ENCODE results near the gene LRRC4B. TPM values are rescaled to one million over a fixed set of nuclear protein-coding genes. Genes with fewer than 3 reads are reported as not detected.
A peak's percentile ranks its signal among the peaks of the same experiment; 100 is the strongest.

The LRRC4B gene
- total and polyA plus RNA-seq, 2 of the 13 experiments (the other 11 are each of a cell fraction or from before 2014, with no cell fraction given): not detected

- TF ChIP-seq PAF1 (CRISPR knock-in tag; IDR thresholded peaks at IDR 0.05): no peak
- no peak for TF ChIP-seq ZNF101 (CRISPR knock-in tag; IDR thresholded peaks at IDR 0.05; ENCODE audit: borderline replicate concordance, low read depth)
- no peak for TF ChIP-seq ARNT2 (CRISPR knock-in tag; IDR thresholded peaks at IDR 0.05; ENCODE audit: low read depth)
- TF ChIP-seq HDAC1 (CRISPR knock-in tag; IDR thresholded peaks at IDR 0.05): 0 out of 2 replicates have a peak, but pooled peaks have one; percentile 19
- TF ChIP-seq RFXANK (CRISPR knock-in tag; IDR thresholded peaks at IDR 0.05): no peak
- TF ChIP-seq HOXA7 (CRISPR knock-in tag; IDR thresholded peaks at IDR 0.05): no peak
- peak; percentile 8; the same call in 1 of the 2 replicates for TF ChIP-seq ZNF740 (CRISPR knock-in tag; IDR thresholded peaks at IDR 0.05)
- no peak for TF ChIP-seq KLF6 (CRISPR knock-in tag; IDR thresholded peaks at IDR 0.05)
- no peak for TF ChIP-seq REL (CRISPR knock-in tag; conservative IDR thresholded peaks at IDR 0.05)
- TF ChIP-seq MXD4 (CRISPR knock-in tag; IDR thresholded peaks at IDR 0.05): no peak
- no peak for TF ChIP-seq LCORL (IDR thresholded peaks at IDR 0.05)
- no peak for TF ChIP-seq LCORL (CRISPR knock-in tag; IDR thresholded peaks at IDR 0.05)
- TF ChIP-seq KDM2A (CRISPR knock-in tag; IDR thresholded peaks at IDR 0.05; ENCODE audit: borderline replicate concordance, low read depth): peak; percentile 34; the same call in 1 of the 2 replicates
- TF ChIP-seq, protein P1, sequence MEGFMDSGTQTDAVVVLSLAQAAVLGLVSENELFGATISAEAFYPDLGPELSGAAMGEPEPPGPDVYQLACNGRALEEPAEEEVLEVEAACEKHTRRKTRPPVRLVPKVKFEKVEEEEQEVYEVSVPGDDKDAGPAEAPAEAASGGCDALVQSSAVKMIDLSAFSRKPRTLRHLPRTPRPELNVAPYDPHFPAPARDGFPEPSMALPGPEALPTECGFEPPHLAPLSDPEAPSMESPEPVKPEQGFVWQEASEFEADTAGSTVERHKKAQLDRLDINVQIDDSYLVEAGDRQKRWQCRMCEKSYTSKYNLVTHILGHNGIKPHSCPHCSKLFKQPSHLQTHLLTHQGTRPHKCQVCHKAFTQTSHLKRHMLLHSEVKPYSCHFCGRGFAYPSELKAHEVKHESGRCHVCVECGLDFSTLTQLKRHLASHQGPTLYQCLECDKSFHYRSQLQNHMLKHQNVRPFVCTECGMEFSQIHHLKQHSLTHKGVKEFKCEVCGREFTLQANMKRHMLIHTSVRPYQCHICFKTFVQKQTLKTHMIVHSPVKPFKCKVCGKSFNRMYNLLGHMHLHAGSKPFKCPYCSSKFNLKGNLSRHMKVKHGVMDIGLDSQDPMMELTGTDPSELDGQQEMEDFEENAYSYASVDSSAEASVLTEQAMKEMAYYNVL (CRISPR knock-in tag; IDR thresholded peaks at IDR 0.05; ENCODE audit: borderline replicate concordance): no peak
- no peak for TF ChIP-seq ZNF83 (CRISPR knock-in tag; IDR thresholded peaks at IDR 0.05; ENCODE audit: borderline replicate concordance)
- TF ChIP-seq EZH2 (conservative IDR thresholded peaks at IDR 0.05; ENCODE audit: low read depth, low read length): no peak
- no peak for TF ChIP-seq ZNF691 (CRISPR knock-in tag; IDR thresholded peaks at IDR 0.05; ENCODE audit: borderline replicate concordance, low read depth)
- TF ChIP-seq KLF16 (CRISPR knock-in tag; IDR thresholded peaks at IDR 0.05): no peak
- peak; percentile 40; the same call in 1 of the 2 replicates for TF ChIP-seq ZNF121 (CRISPR knock-in tag; IDR thresholded peaks at IDR 0.05)
- no peak for TF ChIP-seq RAD21 (CRISPR knock-in tag; IDR thresholded peaks at IDR 0.05)
- TF ChIP-seq DR1 (CRISPR knock-in tag; IDR thresholded peaks at IDR 0.05): no peak
- no peak for TF ChIP-seq MIER2 (CRISPR knock-in tag; IDR thresholded peaks at IDR 0.05)
- TF ChIP-seq ZBTB21 (CRISPR knock-in tag; IDR thresholded peaks at IDR 0.05): no peak
Measured at GRCh38 chr19:50513746-50514345, 54.4 kb downstream of the LRRC4B start, which contains the start of gene ASPDH (continued).

Data from HepG2 (cell line).